ENCODE data around the gene HAUS8.
"Not testable (repeated sequence)": the region's sequence is repeated elsewhere in the genome, so short reads cannot be mapped to it uniquely, and the experiment has no call there.

Gene HAUS8

GRCh38 chr19:17035842-17036424 lies 39.3 kb downstream of the HAUS8 start:
- DNase-seq (ENCODE audit: low read depth) = no peak

- DNase-seq (ENCODE audit: low read depth) = no peak
These were observed 43.5 kb downstream of the HAUS8 start for GRCh38 chr19:17031741-17032140.

DNA sequence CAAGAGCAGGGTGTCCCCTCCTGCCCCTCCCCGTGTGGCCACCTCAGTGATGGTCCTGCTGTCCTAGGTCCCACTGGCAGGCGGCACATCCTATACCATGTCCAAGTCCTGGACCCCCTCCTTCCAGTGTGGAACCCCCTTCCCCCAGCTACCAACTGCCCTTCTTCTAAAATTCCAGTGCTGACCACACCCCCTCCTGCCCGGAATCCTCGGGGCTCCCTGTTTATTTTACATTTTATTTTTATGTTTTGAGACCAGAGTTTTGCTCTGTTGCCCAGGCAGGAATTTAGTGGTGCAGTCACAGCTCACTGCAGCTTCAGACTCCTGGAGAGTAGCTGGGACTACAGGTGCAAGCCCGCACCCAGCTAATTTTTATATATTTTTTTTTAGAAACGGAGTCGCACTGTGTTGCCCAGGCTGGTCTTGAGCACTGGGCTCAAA lies 47.7 kb downstream of the HAUS8 start:
- DNase-seq (ENCODE audit: low read depth) = no peak

GRCh38 chr19:17026706-17027534 lies 48.3 kb downstream of the HAUS8 start, which contains the start of gene CPAMD8:
Gene CPAMD8, minus strand, starts transcription at chr19:17026810. Its CDS starts 168 bp downstream, at chr19:17026642.
- no peak for DNase-seq (ENCODE audit: low read depth)

GRCh38 chr19:17025991-17026658 lies 49.1 kb downstream of the HAUS8 start:
- no peak for DNase-seq (ENCODE audit: low read depth)

- no peak for DNase-seq (ENCODE audit: low read depth)
These were observed 49.9 kb downstream of the HAUS8 start for GRCh38 chr19:17025361-17025760.

DNA sequence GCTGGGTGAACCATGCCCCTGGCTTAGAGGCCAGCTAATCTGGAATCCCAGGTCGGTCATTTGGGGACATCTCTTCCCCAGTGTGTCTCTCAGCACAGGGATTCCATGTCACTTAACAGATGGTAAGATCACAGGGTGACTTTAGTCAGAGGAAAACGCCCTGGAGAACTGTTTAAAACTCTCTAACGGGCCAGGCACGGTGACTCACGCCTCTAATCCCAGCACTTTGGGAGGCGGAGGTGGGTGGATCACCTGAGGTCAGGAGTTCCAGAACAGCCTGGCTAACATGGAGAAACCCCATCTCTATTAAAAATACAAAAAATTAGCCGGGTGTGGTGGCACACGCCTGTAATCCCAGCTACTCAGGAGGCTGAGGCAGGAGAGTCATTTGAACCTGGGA lies 50.3 kb downstream of the HAUS8 start:
- DNase-seq (ENCODE audit: low read depth) = not testable (repeated sequence)

DNA sequence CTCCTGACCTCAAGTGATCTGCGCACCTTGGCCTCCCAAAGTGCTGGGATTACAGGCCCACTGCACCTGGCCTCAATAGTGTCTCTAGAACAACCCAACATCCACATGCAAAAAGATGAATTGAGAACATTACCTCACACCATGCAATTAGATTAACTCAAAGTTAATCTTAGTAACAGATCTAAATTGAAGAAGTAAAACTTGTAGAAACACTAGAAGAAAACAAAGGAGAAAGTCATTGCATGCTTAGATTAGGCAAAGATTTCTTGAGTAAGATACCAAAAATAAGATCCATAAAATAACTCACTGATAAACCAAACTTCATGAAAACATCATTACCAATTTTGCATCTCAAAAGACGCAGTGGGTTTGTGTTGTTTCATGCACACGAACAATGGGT lies 51.4 kb downstream of the HAUS8 start:
- no peak for DNase-seq (ENCODE audit: low read depth)

DNA sequence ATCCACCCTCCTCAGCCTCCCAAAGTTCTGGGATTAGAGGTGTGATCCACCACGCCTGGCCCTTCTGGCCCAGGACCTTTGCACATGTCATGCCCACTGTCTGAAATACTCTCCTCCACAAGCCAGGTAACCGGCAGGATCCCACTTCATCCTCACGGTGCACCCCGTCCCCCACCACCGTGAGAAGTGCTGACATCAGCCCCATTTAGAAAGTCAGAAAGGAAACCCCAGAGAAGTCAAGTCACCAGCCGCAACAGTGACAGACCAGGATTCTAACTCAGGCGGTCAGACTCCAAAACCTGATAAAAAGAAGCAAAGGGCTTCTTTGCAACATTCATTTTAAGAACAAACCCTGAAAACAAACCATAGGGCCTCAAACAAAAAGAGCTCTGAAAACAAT lies 52.5 kb downstream of the HAUS8 start:
- no peak for DNase-seq (ENCODE audit: low read depth)

DNA sequence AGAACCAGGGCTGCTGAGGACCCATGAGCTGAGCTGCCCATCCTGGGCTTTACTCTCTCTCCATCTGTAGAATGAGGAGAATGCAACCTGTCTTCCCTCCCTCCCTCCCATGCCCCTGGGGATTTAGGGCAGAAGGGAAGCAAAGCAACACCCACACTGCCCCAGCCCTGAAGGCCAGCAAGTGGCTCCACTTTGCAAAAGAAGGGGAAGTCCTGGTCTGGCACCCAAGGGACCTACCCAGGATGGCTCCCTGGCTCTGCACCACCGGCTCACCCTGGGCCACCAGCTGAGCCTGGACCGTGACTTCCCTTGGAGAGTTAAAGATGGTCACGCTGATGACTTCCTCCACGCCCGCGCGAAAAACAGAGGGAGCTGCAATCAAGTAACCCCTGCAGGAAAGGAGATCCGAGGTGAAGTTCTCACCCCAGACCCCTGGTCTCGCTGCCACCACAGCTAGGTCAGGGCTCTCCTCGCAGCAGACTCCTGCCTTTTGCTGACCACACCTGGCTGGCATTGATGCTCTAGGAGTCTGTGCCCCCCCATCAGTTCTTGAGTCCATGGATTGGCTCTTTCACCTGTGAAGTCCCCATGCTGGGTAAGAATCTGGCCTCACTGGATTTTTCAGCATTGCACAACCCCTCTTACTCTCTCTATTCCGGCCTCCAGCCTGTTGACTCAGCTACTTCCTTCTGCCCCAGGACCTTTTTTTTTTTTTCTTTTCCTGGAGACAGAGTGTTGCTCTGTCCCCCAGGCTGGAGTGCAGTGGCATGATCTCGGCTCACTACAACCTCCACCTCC lies 53.3 kb downstream of the HAUS8 start:
- no peak for DNase-seq (ENCODE audit: low read depth)

DNA sequence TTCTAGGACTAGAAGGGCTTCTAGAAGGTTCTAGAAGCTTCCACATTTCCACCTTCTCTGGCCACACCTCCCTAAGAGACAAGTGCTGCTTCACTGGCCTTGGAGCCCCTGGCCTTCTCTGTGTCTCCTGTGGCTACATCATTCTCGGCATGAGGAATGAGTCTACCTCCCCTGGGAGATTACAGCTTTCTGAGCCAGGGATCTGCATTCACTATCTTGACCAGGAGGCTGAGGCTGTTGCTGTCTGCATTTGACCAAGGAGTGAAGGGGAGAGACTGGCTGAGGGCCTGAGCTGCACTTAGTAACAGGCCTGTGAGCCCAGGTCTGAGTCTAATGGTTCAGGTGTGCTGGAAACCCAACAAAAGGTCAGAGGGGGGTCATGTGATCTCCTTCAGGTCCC lies 53.9 kb downstream of the HAUS8 start:
- no peak for DNase-seq (ENCODE audit: low read depth)

- no peak for DNase-seq (ENCODE audit: low read depth)
These were observed 54.4 kb downstream of the HAUS8 start for GRCh38 chr19:17020823-17021222.

DNA sequence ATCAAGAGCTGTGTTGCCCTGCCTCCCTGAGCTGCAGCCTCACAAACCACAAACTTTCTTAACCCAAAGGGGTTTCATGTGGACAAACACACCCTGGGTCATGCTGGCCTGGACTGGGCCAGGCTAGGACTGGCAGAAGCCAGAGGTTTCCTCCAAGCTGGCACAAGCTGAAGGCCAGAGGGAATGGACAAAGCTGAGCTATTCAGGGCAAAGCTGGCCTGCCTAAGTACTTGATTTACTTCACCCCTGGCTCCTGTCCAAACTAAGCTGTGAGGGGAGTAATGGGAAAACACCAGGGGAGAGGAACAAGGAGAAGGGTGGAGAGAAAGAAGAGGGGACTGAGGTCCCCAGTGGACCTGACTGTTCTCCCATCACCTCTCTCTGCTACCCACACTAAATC lies 54.9 kb downstream of the HAUS8 start:
- no peak for DNase-seq (ENCODE audit: low read depth)

- DNase-seq (ENCODE audit: low read depth) = not testable (repeated sequence)
These were observed 60.9 kb downstream of the HAUS8 start for GRCh38 chr19:17014212-17014861.

GRCh38 chr19:17011485-17011884 lies 63.8 kb downstream of the HAUS8 start:
- no peak for DNase-seq (ENCODE audit: low read depth)

DNA sequence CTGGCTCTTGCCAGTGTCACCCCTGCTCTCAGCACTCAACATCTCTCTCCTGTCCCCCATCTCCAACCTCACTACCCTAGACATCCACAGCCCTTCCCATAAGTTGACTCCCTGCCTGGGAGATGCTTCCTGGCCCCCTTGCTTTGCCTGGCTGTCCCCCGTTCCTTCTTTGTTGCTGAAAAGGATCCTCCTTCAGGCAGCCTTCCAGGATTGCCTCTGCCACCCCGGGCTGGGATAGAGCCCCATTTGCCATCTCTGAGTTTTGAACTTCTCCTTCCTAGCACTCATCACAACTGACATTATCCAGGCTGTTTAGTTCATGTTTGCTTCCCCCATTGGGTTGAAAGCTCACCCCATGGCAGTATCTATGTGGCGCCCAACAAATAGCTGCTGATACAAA lies 68.7 kb downstream of the HAUS8 start:
- DNase-seq (ENCODE audit: low read depth) = no peak

DNA sequence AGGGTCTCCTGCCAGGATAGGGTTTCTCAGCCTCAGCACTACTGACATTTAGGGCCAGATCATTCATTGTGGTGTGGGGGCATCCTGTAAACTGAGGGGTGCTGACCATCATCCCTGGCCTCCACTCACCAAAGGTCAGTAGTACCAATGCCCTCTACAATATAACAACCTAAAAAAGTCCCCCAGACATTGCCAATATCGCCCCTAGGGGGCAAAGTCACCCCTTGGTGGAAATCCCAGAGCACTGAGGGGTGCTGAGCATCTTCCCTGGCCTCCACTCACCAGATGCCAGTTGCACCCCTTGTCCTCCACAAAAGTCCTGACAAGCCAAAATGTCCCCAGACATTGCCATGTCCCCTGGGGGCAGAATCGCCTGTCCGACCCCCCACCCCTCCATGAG lies 70.3 kb downstream of the HAUS8 start:
- DNase-seq (ENCODE audit: low read depth) = no peak

DNA sequence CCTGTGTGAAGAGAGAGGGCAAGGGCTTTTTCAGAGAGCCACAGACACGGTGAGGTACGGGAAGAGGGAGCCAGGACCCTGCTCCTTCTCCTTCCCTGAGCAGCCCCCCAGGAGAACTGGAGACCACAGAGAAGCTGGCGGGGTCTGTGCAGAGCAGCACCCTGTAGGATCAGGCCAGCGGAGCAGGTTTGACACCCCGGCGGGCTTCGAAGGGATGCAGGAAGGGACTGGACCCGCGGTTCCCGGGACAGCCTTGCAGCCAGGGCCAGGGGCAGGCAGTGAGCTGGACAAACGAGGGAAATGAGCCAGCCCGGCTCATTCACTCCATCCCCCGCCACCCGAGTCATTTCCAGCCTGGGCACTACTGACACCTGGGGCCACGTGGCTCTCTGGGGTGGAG lies 70.9 kb downstream of the HAUS8 start:
- no peak for DNase-seq (ENCODE audit: low read depth)

DNA sequence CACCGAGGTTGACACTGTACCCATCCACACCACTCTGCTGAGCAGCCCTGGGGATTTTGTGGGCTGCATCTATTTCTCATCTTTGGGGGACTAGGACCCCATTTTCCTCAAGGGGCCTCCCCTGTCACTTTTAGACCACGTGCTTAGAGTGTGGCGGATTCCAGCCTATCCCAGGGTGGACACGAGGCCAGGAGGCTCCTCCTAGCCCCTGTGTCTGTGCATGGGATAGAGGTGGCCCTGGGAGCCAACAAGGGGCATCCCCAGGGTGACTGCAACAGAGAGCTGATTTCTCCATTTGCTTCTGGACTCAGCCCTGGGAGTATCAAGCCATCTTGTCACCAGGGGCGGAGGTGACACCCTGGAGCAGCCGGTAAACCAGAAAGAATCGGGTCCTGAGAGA lies 72.8 kb downstream of the HAUS8 start:
- no peak for DNase-seq (ENCODE audit: low read depth)

- DNase-seq (ENCODE audit: low read depth) = no peak
These were observed 73.6 kb downstream of the HAUS8 start for GRCh38 chr19:17001603-17002183.
